GM10266 (cell line): Measurements from ENCODE around the gene PDE10A.
"Not testable (repeated sequence)": the region's sequence is repeated elsewhere in the genome, so short reads cannot be mapped to it uniquely, and the experiment has no call there.

Experiments used
- DNase-seq: peaks from one replicate; pipeline ENCODE4 v3.0.0; 2012; ENCODE audit errors: extremely low spot score
- TF ChIP-seq, protein P1 (sequence below): IDR thresholded peaks from 2 replicates; pipeline ENCODE4 v1.5.1; 2012; ENCODE audit warnings: mild to moderate bottlenecking, low read depth; ENCODE audit not compliant: control insufficient read depth, insufficient read depth; ENCODE audit errors: missing control alignments

PDE10A gene

DNA sequence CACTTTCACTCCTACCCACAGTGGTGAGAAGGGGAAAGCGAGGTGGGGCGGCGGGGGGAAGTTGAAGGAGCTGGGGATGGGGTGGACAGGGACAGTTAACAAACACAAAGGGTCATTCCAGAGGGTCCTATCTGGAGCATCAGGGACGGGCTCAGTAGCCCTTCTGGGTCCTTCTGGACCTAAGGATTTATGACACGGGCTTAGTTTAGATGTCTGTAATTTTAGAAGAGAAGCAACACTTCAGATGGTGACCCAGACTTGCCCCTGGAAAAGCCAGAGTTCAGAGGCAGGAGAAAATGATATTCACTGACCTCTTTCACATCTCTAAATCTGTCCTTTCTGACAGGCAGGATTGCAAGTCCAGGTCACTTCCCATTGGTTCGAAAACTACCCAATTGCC, 36.3 kb downstream of the PDE10A start:
- TF ChIP-seq, protein P1, sequence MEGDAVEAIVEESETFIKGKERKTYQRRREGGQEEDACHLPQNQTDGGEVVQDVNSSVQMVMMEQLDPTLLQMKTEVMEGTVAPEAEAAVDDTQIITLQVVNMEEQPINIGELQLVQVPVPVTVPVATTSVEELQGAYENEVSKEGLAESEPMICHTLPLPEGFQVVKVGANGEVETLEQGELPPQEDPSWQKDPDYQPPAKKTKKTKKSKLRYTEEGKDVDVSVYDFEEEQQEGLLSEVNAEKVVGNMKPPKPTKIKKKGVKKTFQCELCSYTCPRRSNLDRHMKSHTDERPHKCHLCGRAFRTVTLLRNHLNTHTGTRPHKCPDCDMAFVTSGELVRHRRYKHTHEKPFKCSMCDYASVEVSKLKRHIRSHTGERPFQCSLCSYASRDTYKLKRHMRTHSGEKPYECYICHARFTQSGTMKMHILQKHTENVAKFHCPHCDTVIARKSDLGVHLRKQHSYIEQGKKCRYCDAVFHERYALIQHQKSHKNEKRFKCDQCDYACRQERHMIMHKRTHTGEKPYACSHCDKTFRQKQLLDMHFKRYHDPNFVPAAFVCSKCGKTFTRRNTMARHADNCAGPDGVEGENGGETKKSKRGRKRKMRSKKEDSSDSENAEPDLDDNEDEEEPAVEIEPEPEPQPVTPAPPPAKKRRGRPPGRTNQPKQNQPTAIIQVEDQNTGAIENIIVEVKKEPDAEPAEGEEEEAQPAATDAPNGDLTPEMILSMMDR, result no peak
- DNase-seq, result no peak

DNA sequence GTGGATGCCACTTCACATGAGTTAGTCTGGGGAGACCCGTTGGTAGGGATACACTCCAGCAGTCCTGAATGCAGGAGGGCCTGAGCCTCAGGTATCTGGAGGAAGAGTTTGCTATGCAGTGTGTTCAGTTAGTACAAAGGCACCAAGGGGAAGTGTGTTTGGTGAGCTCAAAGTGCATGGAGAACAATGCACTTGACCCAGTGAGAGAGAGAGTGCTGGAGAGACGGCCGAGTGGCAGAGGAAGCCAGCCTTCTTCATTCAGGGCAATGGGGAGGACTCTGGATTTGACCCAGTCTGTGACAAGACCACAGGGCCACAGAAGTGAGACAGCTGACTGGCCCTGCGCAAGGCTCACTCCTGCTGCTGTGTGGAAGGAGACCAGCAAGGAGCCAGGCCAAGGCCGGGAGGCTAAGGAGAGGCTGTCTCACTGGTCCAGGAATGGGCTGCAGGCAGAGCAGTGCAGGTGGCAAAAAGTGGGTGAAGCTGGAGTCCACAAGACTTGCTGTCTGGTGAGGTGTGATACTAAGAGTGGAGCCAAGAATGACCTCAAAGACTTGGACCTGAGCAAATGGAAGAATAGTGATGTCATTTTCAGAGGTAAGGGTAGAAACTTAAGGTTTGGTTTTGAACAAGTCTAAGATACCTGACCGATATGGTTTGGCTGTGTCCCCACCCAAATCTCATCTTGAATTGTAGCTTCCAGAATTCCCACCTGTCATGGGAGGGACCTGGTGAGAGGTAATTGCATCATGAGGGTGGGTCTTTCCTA, 38.0 kb downstream of the PDE10A start:
- DNase-seq, result no peak
- TF ChIP-seq, protein P1, result no peak

DNA sequence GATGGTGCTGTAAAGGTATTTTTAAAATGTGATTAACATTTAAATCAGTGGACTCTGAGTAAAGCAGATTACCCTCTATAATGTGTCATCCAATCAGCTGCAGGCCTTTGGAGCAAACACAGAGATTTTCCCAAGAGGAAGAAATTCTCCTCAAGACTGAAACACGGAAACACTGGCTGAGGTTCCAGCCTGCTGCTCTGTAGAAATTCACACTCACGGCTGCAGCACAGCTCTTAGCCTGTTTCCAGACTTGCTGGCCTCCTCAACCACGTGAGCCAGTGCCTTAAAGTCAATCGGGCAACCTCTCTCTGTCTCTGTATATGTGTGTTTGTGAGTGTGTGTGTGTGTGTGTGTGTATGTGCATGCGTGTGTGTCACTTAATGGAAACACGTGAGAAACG, 41.1 kb downstream of the PDE10A start:
- DNase-seq, result no peak
- TF ChIP-seq, protein P1, result no peak

DNA sequence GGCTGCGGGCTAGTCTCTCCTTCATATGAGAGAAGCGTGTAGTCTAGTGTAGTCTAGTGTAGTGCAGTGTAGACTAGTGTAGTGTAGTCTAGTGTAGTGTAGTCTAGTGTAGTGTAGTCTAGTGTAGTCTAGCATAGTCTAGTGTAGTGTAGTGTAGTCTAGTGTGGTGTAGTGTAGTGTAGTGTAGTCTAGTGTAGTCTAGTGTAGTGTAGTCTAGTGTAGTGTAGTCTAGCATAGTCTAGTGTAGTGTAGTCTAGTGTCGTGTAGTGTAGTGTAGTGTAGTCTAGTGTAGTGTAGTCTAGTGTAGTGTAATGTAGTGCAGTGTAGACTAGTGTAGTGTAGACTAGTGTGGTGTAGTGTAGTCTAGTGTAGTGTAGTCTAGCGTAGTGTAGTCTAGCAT, 44.1 kb downstream of the PDE10A start:
- not testable (repeated sequence) for DNase-seq

DNA sequence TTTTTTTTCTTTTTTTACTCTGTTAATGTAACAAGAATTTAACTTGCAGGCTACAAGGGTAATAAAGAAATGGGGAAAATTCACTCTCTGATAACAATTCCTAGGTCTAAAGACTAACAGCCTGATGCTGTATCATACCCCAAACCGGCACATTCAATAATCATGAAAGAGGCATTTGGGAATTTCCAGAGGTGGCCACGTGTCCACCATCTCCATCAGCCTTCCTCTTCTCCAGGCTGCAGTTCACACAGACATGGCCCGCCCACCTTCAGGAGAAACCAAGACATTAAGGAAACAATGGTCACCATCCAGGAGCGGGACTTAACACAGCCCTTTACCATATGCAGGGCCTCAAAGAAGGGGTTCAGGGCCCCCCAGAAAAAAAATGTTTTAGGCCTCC, 44.8 kb downstream of the PDE10A start:
- TF ChIP-seq, protein P1, result no peak
- no peak for DNase-seq

DNA sequence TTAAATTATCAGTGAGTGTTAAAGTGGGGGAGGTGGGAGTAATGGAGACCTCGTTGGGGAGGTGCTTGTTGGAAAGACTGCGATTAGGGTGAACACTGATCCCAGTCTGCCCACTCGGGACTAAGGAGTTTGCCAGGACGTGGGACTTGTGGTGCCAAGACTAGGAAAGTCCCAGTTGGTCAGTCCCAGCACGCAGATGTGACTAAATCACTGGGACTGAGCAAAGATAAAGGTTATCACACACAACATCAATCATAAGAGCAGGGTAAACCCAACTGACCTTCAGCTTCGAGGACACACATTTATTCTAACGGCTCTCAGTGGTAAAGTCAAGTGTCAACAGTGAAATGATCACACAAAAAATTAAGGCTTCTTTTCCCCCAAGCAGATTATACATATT, 45.5 kb downstream of the PDE10A start:
- no peak for DNase-seq
- TF ChIP-seq, protein P1, result no peak

DNA sequence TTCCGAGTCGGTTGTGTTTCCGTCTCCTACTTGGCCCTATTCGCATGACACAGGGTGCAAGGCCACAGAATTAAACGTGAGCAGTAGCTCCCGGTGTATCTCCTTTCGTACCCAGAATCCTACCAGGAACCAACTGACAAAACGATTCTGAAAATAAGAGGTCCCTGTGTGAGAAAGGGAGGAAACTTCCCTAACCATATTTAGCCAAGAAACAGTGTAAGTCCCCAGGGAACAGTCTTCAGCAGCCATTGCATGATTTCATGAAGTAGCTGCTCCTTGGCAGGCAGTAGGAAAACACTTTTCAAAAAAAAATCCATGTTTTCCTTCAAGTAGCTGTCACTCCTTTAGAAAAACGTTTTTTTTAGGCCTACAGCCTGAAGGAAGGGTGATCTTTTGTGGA, 46.9 kb downstream of the PDE10A start:
- no peak for DNase-seq
- TF ChIP-seq, protein P1, result no peak

DNA sequence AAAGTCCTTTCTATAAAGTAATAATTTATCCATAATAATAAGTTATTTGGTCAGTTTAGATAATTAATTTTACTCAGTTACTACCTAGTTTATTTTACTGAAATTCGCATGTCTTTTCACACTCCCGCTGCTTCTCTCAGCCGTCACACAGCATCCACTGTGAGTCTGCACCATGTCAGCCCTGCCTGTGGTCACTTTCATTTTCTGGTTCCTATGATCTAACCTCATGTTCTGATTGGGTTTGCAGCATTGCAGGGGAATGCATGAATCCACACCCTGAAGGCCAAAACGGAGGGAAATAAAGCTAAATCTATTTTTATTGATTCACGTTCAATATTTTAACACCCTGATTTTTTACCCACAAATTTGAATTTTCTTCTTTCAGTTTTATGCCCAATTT, 47.4 kb downstream of the PDE10A start:
- TF ChIP-seq, protein P1, result no peak
- DNase-seq, result no peak
